ENCODE results near the gene RPL31. TPM values are rescaled to one million over a fixed set of nuclear protein-coding genes. Genes with fewer than 3 reads are reported as not detected.

Gene RPL31
- total and polyA plus RNA-seq, 9 of the 15 experiments (the other 6 are each of a cell fraction or from before 2014, with no cell fraction given), result 1,176 to 6,037 (median 2,997) TPM

DNA sequence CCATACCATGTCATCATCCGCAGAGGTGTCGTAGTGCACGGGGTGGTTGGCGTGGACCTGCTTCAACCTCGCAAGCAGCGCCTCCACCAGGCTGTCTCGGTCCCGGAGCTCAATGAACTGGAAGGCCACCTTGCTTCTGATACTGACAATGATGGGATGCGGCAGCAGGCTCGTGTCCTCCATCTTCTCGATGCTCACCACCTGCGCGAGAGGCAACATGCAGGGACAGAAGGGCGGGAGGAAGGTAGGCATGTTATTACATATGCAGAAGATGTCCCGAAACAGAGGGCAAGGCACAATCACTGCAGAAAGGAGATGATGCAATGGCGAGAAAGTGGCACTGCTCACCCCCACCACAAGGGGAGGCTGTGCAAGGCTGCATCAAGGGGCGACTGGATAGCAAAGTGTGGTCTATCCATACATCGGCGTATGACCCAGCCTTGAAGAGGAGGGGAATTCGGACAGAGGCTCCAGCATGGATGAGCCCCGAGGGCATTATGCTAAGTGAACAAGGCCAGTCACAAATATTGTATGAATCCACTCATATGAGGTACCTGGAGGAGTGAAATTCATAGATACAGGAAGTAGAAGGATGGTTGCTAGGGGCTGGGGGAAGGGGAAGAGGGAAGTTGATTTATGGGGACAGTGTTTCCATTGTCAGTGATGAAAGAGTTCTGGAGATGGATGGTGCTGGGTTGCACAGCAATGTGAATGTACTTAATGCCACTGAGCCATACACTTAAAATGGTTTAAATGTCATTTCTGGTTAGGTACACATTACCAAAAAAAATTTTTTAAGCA is 36.6 kb downstream of the RPL31 start (continued):
- no peak for TF ChIP-seq HMG20B (CRISPR knock-in tag; IDR thresholded peaks at IDR 0.05)
- TF ChIP-seq, protein P1, sequence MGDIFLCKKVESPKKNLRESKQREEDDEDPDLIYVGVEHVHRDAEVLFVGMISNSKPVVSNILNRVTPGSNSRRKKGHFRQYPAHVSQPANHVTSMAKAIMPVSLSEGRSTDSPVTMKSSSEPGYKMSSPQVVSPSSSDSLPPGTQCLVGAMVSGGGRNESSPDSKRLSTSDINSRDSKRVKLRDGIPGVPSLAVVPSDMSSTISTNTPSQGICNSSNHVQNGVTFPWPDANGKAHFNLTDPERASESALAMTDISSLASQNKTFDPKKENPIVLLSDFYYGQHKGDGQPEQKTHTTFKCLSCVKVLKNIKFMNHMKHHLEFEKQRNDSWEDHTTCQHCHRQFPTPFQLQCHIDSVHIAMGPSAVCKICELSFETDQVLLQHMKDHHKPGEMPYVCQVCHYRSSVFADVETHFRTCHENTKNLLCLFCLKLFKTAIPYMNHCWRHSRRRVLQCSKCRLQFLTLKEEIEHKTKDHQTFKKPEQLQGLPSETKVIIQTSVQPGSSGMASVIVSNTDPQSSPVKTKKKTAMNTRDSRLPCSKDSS (IDR thresholded peaks at IDR 0.05; ENCODE audit: low read depth, partially characterized antibody), result no peak
- no peak for TF ChIP-seq SRSF1 (IDR thresholded peaks at IDR 0.05; ENCODE audit: low read depth, low read length)
- TF ChIP-seq, protein P2, sequence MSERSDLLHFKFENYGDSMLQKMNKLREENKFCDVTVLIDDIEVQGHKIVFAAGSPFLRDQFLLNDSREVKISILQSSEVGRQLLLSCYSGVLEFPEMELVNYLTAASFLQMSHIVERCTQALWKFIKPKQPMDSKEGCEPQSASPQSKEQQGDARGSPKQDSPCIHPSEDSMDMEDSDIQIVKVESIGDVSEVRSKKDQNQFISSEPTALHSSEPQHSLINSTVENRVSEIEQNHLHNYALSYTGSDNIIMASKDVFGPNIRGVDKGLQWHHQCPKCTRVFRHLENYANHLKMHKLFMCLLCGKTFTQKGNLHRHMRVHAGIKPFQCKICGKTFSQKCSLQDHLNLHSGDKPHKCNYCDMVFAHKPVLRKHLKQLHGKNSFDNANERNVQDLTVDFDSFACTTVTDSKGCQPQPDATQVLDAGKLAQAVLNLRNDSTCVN (CRISPR knock-in tag; IDR thresholded peaks at IDR 0.05), result no peak
- TF ChIP-seq, protein P3, sequence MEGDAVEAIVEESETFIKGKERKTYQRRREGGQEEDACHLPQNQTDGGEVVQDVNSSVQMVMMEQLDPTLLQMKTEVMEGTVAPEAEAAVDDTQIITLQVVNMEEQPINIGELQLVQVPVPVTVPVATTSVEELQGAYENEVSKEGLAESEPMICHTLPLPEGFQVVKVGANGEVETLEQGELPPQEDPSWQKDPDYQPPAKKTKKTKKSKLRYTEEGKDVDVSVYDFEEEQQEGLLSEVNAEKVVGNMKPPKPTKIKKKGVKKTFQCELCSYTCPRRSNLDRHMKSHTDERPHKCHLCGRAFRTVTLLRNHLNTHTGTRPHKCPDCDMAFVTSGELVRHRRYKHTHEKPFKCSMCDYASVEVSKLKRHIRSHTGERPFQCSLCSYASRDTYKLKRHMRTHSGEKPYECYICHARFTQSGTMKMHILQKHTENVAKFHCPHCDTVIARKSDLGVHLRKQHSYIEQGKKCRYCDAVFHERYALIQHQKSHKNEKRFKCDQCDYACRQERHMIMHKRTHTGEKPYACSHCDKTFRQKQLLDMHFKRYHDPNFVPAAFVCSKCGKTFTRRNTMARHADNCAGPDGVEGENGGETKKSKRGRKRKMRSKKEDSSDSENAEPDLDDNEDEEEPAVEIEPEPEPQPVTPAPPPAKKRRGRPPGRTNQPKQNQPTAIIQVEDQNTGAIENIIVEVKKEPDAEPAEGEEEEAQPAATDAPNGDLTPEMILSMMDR (IDR thresholded peaks at IDR 0.05 in 2 of 3, conservative IDR thresholded peaks at IDR 0.05 in 1 of 3; ENCODE audit: insufficient read depth in 2 of 3, low read depth in 1 of 3, low read length in 3 of 3), result peak; percentile 63 to 84 (median 66)
- no peak for TF ChIP-seq ZNF384 (IDR thresholded peaks at IDR 0.05; ENCODE audit: low read depth, low read length)
- no peak for TF ChIP-seq DIDO1 (tag; IDR thresholded peaks at IDR 0.05; ENCODE audit: low read depth)
- TF ChIP-seq, protein P4, sequence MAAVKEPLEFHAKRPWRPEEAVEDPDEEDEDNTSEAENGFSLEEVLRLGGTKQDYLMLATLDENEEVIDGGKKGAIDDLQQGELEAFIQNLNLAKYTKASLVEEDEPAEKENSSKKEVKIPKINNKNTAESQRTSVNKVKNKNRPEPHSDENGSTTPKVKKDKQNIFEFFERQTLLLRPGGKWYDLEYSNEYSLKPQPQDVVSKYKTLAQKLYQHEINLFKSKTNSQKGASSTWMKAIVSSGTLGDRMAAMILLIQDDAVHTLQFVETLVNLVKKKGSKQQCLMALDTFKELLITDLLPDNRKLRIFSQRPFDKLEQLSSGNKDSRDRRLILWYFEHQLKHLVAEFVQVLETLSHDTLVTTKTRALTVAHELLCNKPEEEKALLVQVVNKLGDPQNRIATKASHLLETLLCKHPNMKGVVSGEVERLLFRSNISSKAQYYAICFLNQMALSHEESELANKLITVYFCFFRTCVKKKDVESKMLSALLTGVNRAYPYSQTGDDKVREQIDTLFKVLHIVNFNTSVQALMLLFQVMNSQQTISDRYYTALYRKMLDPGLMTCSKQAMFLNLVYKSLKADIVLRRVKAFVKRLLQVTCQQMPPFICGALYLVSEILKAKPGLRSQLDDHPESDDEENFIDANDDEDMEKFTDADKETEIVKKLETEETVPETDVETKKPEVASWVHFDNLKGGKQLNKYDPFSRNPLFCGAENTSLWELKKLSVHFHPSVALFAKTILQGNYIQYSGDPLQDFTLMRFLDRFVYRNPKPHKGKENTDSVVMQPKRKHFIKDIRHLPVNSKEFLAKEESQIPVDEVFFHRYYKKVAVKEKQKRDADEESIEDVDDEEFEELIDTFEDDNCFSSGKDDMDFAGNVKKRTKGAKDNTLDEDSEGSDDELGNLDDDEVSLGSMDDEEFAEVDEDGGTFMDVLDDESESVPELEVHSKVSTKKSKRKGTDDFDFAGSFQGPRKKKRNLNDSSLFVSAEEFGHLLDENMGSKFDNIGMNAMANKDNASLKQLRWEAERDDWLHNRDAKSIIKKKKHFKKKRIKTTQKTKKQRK (IDR thresholded peaks at IDR 0.05; ENCODE audit: borderline replicate concordance, low read depth, low read length), result no peak
- TF ChIP-seq RBM22 (IDR thresholded peaks at IDR 0.05; ENCODE audit: low read depth, low read length, poor library complexity, severe bottlenecking), result no peak
- TF ChIP-seq YY1 (IDR thresholded peaks at IDR 0.05; ENCODE audit: borderline replicate concordance in 1 of 3, control insufficient read depth in 1 of 3, extremely low read depth in 1 of 3, insufficient read depth in 3 of 3, insufficient read length in 1 of 3, insufficient replicate concordance in 2 of 3, low read depth in 1 of 3, low read length in 2 of 3), result no peak
- TF ChIP-seq ZNF3 (CRISPR knock-in tag; IDR thresholded peaks at IDR 0.05), result no peak
- TF ChIP-seq HDGF (IDR thresholded peaks at IDR 0.05), result no peak
- no peak for TF ChIP-seq TCF7L2 (IDR thresholded peaks at IDR 0.05; ENCODE audit: low read depth, low read length)
- TF ChIP-seq SOX6 (IDR thresholded peaks at IDR 0.05), result peak; percentile 65
- no peak for TF ChIP-seq ELF4 (CRISPR knock-in tag; IDR thresholded peaks at IDR 0.05)
- no peak for TF ChIP-seq KDM4B (IDR thresholded peaks at IDR 0.05; ENCODE audit: borderline replicate concordance in 2 of 2, low read depth in 1 of 2)
- TF ChIP-seq ZNF212 (CRISPR knock-in tag; IDR thresholded peaks at IDR 0.05), result no peak
- 0 out of 2 replicates have a peak, but pooled peaks have one; percentile 27 for TF ChIP-seq GABPA (tag; conservative IDR thresholded peaks at IDR 0.05; ENCODE audit: low read depth)
